GM21360 (cell line): Measurements from ENCODE around the gene PBX3.

Experiments used
- ATAC-seq: cut with Tn5 transposase; IDR thresholded peaks from one replicate; pipeline ENCODE4 v1.9.1; 2021; ENCODE audit warnings: mild to moderate bottlenecking, moderate library complexity; ENCODE audit not compliant: unreplicated experiment

The PBX3 gene

GRCh38 chr9:125861405-125862058 is 114.4 kb downstream of the PBX3 start:
- ATAC-seq: no peak

DNA sequence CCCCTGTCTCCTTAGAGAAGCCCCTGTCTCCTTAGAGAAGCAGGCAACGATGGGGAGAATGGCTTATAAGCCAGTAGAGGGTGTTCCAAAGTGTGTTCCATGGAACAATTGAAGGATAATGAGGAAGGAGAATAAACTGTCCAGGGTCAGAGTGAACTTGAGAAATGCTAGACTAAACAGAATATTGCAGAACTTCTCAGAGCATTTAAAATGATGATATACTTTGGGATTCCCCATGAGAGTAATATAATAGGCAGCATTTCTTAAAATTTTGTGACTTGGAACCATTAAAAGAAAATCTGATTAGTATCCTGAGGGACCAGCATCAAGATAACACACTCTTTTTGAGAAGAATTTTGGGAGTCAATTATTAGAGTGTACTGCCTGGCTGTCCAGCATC is 116.8 kb downstream of the PBX3 start:
- no peak for ATAC-seq

DNA sequence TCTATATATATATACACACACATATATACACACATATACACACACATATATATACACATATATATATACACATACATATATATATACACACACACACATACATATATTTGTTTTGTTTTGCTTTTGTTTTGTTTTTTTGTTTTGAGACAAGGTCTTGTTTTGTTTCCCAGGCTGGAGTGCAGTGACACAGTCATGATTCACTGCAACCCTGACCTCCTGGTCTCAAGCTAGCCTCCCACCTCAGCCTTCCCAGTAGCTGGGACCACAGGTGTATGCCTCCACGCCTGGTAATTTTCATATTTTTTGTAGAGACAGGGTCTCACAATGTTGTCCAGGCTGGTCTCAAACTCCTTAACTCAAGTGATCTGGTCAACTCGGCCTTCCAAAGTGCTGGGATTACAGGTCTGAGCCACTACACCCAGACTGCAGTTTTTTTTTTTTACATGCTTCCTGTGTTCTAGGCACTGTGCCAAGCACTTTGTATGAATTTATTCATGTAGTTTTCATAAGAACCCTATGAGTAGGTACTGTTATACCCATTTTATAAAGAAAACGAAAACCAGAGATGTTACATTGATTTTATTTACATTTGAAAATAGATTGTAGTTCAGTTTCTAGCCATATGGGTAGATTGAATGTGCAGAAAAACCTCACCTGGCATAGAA is 120.7 kb downstream of the PBX3 start:
- no peak for ATAC-seq

DNA sequence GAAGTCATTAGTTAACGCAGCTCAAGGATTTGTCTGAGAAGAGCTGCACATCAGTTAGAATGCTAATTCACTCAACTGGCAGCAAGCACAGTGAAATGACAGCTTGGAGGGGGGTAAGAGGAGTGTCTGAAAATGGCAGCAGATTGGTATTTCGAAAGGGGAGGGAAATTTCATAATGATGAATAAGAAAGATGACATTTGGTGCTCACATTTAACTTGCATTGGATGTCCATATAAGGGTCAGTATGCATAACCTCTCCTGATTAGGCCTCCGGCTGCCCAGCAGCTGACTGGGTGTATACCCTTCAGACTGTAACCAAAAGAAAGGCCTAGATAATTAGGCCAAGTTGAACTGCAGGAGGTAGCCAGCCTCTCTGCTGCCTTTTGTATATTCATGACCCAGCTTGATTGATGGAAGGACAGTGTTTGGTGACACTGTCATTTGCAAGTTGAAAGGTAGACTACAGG is 131.0 kb downstream of the PBX3 start:
- ATAC-seq: no peak

GRCh38 chr9:125881042-125881441 is 133.9 kb downstream of the PBX3 start:
- ATAC-seq: no peak

- ATAC-seq: no peak
Observed at GRCh38 chr9:125883565-125884217, 136.5 kb downstream of the PBX3 start.

GRCh38 chr9:125884218-125884595 is 137.0 kb downstream of the PBX3 start:
- no peak for ATAC-seq

- ATAC-seq: no peak
Observed at GRCh38 chr9:125885405-125886034, 138.3 kb downstream of the PBX3 start.

DNA sequence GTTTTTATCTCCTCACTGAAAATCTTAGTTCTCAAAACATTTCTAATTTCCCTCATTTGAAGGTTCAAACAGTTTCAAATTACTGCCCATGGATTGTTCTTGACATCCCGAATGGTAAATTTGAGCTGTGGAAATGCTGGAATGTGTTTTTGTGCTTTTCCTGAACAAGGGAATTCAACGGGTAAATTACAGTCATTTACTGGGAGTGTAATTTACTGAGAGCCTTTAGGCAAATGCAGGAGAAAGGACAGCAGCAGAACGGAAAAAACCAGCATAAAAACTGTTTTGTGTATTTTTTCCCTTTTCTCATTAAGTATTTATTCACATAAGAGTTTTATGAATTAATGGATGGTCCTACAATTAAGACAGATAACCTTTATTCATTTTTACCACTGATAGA is 139.2 kb downstream of the PBX3 start:
- no peak for ATAC-seq

GRCh38 chr9:125887172-125887571 is 140.0 kb downstream of the PBX3 start:
- no peak for ATAC-seq

DNA sequence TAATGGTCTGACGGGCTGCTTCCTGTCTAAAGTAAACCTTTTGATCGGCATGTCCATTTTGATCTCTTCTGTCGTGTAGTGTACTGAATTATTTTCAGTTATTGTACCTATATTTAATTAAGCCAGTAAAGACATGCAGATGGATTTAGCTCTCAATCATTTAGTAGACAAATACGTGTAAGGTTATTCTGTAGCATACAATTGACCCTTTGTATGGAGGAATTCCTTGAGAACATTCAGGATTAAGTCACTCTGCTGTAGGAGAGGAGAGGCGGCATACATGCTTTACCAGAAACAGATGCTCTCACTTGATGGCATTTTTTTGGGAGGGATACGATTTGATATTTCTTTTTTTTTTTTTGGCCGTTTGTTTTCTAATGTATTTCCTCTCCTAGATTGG is 141.0 kb downstream of the PBX3 start:
- no peak for ATAC-seq

DNA sequence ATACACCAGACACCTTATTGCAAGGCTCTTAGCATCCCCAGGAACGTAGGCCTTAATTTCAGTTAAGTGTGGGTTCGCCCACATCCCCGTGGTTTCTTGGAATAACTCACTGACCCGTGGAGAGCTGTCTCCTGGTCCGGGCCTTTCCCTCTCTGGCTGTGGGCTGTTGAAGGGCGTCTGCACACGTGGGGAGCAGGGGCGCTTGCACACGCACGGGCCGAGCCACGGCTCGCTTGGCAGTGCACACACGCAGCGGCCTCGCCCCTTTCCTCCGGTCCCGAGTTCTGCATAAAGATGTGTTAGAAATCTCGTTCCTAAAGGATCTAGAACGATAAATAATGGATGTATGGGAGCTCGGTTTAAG is 141.9 kb downstream of the PBX3 start:
- no peak for ATAC-seq

- no peak for ATAC-seq
Observed at GRCh38 chr9:125889476-125890419, 142.6 kb downstream of the PBX3 start.

GRCh38 chr9:125890826-125891225 is 143.7 kb downstream of the PBX3 start:
- no peak for ATAC-seq

DNA sequence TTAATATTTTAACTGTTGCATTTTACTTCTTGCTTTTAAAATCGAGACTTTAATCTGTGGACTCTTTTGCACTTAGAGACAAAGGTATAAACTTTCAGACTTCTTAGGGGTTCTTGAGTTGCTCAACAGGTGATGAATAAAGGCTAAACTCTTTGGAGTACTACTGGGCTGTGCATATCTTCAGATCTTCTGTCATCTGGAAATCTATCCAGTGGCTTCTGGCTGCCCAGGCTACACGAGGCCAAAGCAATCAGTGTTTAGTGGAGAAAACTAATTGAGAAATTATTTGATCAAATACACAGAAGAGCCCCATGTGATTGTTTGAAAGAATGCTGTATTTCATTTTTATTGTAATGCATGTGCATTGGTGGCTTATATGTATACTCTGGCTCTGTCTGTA is 146.1 kb downstream of the PBX3 start:
- ATAC-seq: no peak

DNA sequence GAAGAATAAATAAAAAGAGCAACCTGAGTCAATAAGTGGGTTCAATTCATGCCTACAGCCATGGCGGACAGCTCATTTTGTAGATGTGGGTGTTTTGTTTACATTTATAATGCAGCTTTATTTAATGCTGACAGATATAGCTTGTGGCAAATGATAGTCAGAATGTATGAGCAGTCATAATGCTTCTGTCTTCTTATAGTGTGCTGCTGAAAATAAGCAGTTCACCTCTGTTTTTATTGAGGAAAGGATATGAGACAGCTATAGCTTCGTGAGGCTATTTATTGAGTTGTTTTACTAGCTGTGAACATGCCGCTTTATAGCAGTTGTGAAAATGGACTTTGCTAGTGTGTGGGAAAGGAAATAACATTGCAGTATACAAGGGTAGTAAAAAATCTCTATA is 147.4 kb downstream of the PBX3 start:
- no peak for ATAC-seq

- no peak for ATAC-seq
Observed at GRCh38 chr9:125896404-125896803, 149.2 kb downstream of the PBX3 start.

GRCh38 chr9:125896964-125897363 is 149.8 kb downstream of the PBX3 start:
- no peak for ATAC-seq

- no peak for ATAC-seq
Observed at GRCh38 chr9:125897481-125897880, 150.3 kb downstream of the PBX3 start.

GRCh38 chr9:125902214-125902613 is 155.0 kb downstream of the PBX3 start:
- ATAC-seq: no peak
